Keratinocyte (primary cell): ENCODE measurements around the gene AKAP6. TPM values are rescaled to one million over a fixed set of nuclear protein-coding genes. Genes with fewer than 3 reads are reported as not detected.

Experiments used
- DNase-seq: peaks from one replicate; pipeline ENCODE4 v3.0.0-alpha.2; 2011; ENCODE audit warnings: low read depth, missing footprints, low spot score
- FAIRE-seq: peaks from 2 replicates; lab custom pipeline; 2011; peaks lifted over from hg19 to GRCh38; lab: Jason Lieb, UNC
- H2AFZ ChIP-seq: 2 replicates; pipeline ENCODE4 v1.6.0; 2012; ENCODE audit warnings: low read length, control low read depth, inconsistent platforms; ENCODE audit not compliant: control insufficient read depth
- H3K27ac ChIP-seq: 2 replicates; pipeline ENCODE4 v1.5.1; 2011; ENCODE audit warnings: low read length; ENCODE audit not compliant: control insufficient read depth, insufficient read depth
- H3K27me3 ChIP-seq: 3 replicates; pipeline ENCODE4 v1.6.0; 2011; ENCODE audit warnings: low read length; ENCODE audit not compliant: control insufficient read depth, insufficient read depth; ENCODE audit errors: extremely low read depth
- H3K36me3 ChIP-seq, 2 experiments: 2 replicates in 1 of 2; 3 replicates in 1 of 2; pipeline ENCODE4 v1.5.1; 2011; ENCODE audit warnings: low read length in 2 of 2, mild to moderate bottlenecking in 1 of 2; ENCODE audit not compliant: control insufficient read depth in 2 of 2, insufficient read depth in 2 of 2; ENCODE audit errors: extremely low read depth in 1 of 2
- H3K4me1 ChIP-seq: 3 replicates; pipeline ENCODE4 v1.5.1; 2011; ENCODE audit warnings: low read length; ENCODE audit not compliant: control insufficient read depth, insufficient read depth; ENCODE audit errors: extremely low read depth
- H3K4me2 ChIP-seq: 3 replicates; pipeline ENCODE4 v1.6.0; 2011; ENCODE audit warnings: low read depth, low read length; ENCODE audit not compliant: control insufficient read depth, insufficient read depth; ENCODE audit errors: extremely low read depth
- H3K4me3 ChIP-seq, 3 experiments: fragments of 200-600 bp in 1 of 3; sonication (generic) in 1 of 3; 2 replicates in 2 of 3; 3 replicates in 1 of 3; pipeline ENCODE4 v1.5.1; 2011 to 2016; ENCODE audit warnings: low read length in 3 of 3, mild to moderate bottlenecking in 3 of 3, control low read depth in 2 of 3, inconsistent platforms in 1 of 3, low read depth in 1 of 3, mixed read lengths in 1 of 3, mixed run types in 1 of 3, moderate library complexity in 1 of 3; ENCODE audit not compliant: control insufficient read depth in 2 of 3, insufficient read depth in 2 of 3; ENCODE audit errors: extremely low read depth in 1 of 3
- H3K79me2 ChIP-seq: 2 replicates; pipeline ENCODE4 v1.6.0; 2012; ENCODE audit warnings: low read length; ENCODE audit not compliant: control insufficient read depth, insufficient read depth
- H3K9ac ChIP-seq: 3 replicates; pipeline ENCODE4 v1.6.0; 2011; ENCODE audit warnings: low read length; ENCODE audit not compliant: control insufficient read depth, insufficient read depth; ENCODE audit errors: extremely low read depth
- H3K9me1 ChIP-seq: 3 replicates; pipeline ENCODE4 v1.6.0; 2011; ENCODE audit warnings: low read length; ENCODE audit not compliant: control insufficient read depth, insufficient read depth; ENCODE audit errors: extremely low read depth
- H3K9me3 ChIP-seq: 2 replicates; pipeline ENCODE4 v1.5.1; 2012; ENCODE audit warnings: low read depth, low read length; ENCODE audit not compliant: control insufficient read depth
- H4K20me1 ChIP-seq: 3 replicates; pipeline ENCODE4 v1.6.0; 2011; ENCODE audit warnings: low read length; ENCODE audit not compliant: control insufficient read depth, insufficient read depth; ENCODE audit errors: extremely low read depth
- EZH2 ChIP-seq: IDR thresholded peaks from one replicate; pipeline ENCODE4 v1.6.1; 2012; ENCODE audit warnings: inconsistent platforms, mild to moderate bottlenecking, low read length, moderate library complexity
- dilution Hi-C: fragments of 300-500 bp; cut with MboI; formaldehyde crosslinking; loops from one replicate; pipeline ENCODE4 v1.7.0; 2020; ENCODE audit warnings: low sequenced_read_pairs; ENCODE audit not compliant: extremely low pct_ligation_motif_present
- polyA plus RNA-seq, 5 experiments: library from polyadenylated mRNA; depleted of rRNA in 3 of 5; stranded (reverse) in 3 of 5; stranded (forward) in 1 of 5; unstranded in 1 of 5; fragments of >200 nt; gene quantifications; 1 replicate in 1 of 5; 2 replicates in 3 of 5; 3 replicates in 1 of 5; pipeline versions ENCODE4 v1.2.1 to v1.2.3, GENCODE V29; 2011 to 2012; ENCODE audit warnings: missing spikeins in 2 of 5, low read depth in 1 of 5, low replicate concordance in 1 of 5
- TF ChIP-seq, protein P1 (sequence below), 3 experiments: IDR thresholded peaks in 1 of 3; conservative IDR thresholded peaks in 1 of 3; optimal IDR thresholded peaks in 1 of 3; 2 replicates in 2 of 3; 3 replicates in 1 of 3; pipeline versions ENCODE3 to v1.5.1; 2011; ENCODE audit warnings: low read length in 3 of 3, mild to moderate bottlenecking in 3 of 3, moderate library complexity in 2 of 3, control low read depth in 1 of 3, inconsistent platforms in 1 of 3; ENCODE audit not compliant: insufficient read depth in 2 of 3; ENCODE audit errors: extremely low read depth in 1 of 3

AKAP6 gene
- polyA plus RNA-seq, 1 donor (not counting 4 experiments of a cell fraction or from before 2014, with no cell fraction given) = 2.0 TPM

DNA sequence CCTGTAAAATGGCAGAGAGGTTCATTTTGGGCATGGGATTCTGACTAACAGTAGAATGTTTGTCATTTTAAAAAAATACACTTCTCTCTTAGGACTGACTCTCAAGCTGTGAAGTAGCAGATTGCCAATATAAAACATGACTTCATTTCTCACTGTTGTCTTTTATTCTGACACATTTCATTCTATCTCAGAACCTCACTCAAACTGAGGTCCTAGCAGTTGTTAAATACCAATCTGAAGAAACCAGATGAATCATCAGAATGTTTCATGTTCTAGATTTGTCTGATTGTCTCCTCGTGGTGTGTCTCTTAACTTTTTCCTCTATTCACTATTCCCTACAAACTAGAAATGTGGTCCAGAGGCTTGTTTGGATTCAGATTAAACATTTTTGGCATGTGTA, 333.1 kb downstream of the AKAP6 start:
- Histone ChIP-seq H3K9ac (no peak overlapping the region), H3K36me3 (no peaks in the 10 kb centered on the region), H3K27me3 (no peaks in the 10 kb centered on the region), H3K4me1 (no peaks in the 10 kb centered on the region), H2AFZ (no peak overlapping the region), H4K20me1 (no peaks in the 10 kb centered on the region), H3K9me1 (no peaks in the 10 kb centered on the region), H3K9me3 (no peaks in the 10 kb centered on the region), H3K79me2 (no peaks in the 10 kb centered on the region), H3K4me3 (no peak overlapping the region), H3K4me2 (no peak overlapping the region), H3K27ac (no peak overlapping the region)
- DNase-seq = no peak
- no peak for TF ChIP-seq EZH2
- TF ChIP-seq, protein P1, sequence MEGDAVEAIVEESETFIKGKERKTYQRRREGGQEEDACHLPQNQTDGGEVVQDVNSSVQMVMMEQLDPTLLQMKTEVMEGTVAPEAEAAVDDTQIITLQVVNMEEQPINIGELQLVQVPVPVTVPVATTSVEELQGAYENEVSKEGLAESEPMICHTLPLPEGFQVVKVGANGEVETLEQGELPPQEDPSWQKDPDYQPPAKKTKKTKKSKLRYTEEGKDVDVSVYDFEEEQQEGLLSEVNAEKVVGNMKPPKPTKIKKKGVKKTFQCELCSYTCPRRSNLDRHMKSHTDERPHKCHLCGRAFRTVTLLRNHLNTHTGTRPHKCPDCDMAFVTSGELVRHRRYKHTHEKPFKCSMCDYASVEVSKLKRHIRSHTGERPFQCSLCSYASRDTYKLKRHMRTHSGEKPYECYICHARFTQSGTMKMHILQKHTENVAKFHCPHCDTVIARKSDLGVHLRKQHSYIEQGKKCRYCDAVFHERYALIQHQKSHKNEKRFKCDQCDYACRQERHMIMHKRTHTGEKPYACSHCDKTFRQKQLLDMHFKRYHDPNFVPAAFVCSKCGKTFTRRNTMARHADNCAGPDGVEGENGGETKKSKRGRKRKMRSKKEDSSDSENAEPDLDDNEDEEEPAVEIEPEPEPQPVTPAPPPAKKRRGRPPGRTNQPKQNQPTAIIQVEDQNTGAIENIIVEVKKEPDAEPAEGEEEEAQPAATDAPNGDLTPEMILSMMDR (optimal IDR thresholded peaks at IDR 0.05 in 1 of 3, IDR thresholded peaks at IDR 0.05 in 1 of 3, conservative IDR thresholded peaks at IDR 0.05 in 1 of 3; ENCODE audit: extremely low read depth in 1 of 3, insufficient read depth in 2 of 3, low read length in 3 of 3) = no peak
- dilution Hi-C loops = no loop called here
- FAIRE-seq = no peak

DNA sequence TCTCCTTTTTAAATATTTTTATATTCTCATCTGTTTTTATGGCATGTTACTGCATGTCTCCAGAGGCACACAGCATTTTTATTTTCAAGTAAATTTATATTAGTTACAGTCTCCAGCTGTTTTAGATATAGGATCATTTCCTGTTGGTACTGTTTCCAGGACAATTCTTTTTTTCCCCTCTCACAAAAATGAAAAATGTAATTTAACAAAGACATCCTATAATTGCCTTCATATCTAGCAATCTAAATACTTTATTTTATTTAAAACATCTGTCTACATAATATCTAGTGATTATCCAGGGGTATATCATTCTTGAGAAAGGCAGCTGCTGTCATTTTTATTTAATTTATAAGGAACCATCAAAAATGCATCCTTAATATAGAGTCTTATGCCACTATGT, 337.2 kb downstream of the AKAP6 start:
- FAIRE-seq (no peak), DNase-seq (no peak)
- Histone ChIP-seq H3K9me3 (no peaks in the 10 kb centered on the region), H3K4me2 (no peak overlapping the region), H3K27ac (no peak overlapping the region), H4K20me1 (no peaks in the 10 kb centered on the region), H2AFZ (no peak overlapping the region), H3K79me2 (no peaks in the 10 kb centered on the region), H3K9ac (no peak overlapping the region), H3K9me1 (no peaks in the 10 kb centered on the region), H3K36me3 (no peaks in the 10 kb centered on the region), H3K4me1 (no peaks in the 10 kb centered on the region), H3K27me3 (no peaks in the 10 kb centered on the region), H3K4me3 (no peak overlapping the region)
- dilution Hi-C loops = no loop called here
- TF ChIP-seq EZH2 = no peak
- TF ChIP-seq, protein P1 (optimal IDR thresholded peaks at IDR 0.05 in 1 of 3, IDR thresholded peaks at IDR 0.05 in 1 of 3, conservative IDR thresholded peaks at IDR 0.05 in 1 of 3; ENCODE audit: extremely low read depth in 1 of 3, insufficient read depth in 2 of 3, low read length in 3 of 3) = no peak
